ENCODE measurements around the gene ERICH6. TPM values are rescaled to one million over a fixed set of nuclear protein-coding genes. Genes with fewer than 3 reads are reported as not detected.
"Not testable (repeated sequence)": the region's sequence is repeated elsewhere in the genome, so short reads cannot be mapped to it uniquely, and the experiment has no call there.

ERICH6 gene
- total RNA-seq, 1 donor from 2014 or later, result 0.69 TPM

DNA sequence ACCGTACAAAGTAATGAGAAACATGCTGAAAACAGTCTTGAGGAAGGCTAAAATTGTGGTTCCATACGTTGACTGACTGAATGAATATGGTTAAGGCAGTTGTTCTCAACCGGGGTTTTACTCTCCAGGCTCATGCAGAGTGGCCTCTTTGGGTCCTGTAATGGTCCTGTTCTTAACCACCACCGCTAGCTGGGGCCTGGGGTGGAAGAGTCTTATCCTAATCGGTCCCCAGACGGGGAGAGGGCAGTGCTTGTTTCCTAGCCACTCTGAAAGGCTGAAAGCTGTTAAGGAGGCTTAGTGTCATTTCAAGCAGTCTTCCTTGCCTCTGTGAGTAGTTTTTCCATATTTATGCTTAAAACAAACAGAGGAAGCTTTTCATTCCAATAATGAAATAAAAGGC, 68.6 kb downstream of the ERICH6 start:
- Mint-ChIP-seq H3K36me3 (ENCODE audit: unreplicated experiment) (no peaks in the 10 kb centered on the region), H3K9me3 (ENCODE audit: unreplicated experiment) (no peaks in the 10 kb centered on the region), H3K27me3 (ENCODE audit: unreplicated experiment) (no peaks in the 10 kb centered on the region), H3K4me3 (ENCODE audit: unreplicated experiment) (no peak overlapping the region), H3K4me1 (ENCODE audit: low read depth, unreplicated experiment) (no peaks in the 10 kb centered on the region), H3K27ac (ENCODE audit: unreplicated experiment) (no peak overlapping the region)
- DNase-seq, result no peak
- no peak for TF ChIP-seq CTCF (IDR thresholded peaks at IDR 0.05; ENCODE audit: partially characterized antibody, unreplicated experiment)

DNA sequence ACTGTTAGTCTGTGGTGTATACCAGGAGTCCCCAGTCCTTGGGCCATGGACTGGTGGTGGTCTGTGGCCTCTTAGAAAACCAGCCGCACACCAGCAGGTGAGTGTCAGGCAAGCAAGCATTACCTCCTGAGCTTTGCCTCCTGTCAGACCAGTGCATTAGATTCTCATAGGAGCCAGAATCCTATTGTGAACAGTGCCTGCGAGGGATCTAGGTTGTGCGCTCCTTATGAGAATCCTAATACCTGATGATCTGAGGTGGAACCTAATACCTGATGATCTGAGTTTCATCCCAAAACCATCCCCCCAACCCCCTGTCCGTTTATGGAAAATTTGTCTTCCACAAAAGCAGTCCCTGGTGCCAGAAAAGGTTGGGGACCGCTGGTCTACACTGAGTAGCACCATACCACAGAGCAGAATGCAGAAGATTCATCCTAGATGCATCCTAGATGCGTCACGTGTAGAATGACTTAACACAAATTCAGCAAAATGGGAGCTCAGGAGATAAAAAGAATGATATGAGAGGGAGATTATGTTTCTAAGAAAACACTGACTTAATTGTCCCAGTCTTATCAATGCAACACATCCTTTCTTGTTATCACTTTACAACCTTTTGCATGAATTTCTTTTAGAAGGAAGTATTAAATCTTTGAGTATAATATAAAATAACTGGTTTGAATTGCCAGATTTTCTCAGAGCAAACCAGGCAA, 72.1 kb downstream of the ERICH6 start:
- H3K4me3 Mint-ChIP-seq (ENCODE audit: unreplicated experiment), result no peak overlapping the region
- TF ChIP-seq CTCF (IDR thresholded peaks at IDR 0.05; ENCODE audit: partially characterized antibody, unreplicated experiment), result no peak
- no peaks in the 10 kb centered on the region for H3K4me1 Mint-ChIP-seq (ENCODE audit: low read depth, unreplicated experiment)
- no peaks in the 10 kb centered on the region for H3K27me3 Mint-ChIP-seq (ENCODE audit: unreplicated experiment)
- DNase-seq, result no peak
- no peaks in the 10 kb centered on the region for H3K36me3 Mint-ChIP-seq (ENCODE audit: unreplicated experiment)
- no peaks in the 10 kb centered on the region for H3K9me3 Mint-ChIP-seq (ENCODE audit: unreplicated experiment)
- H3K27ac Mint-ChIP-seq (ENCODE audit: unreplicated experiment), result no peak overlapping the region

DNA sequence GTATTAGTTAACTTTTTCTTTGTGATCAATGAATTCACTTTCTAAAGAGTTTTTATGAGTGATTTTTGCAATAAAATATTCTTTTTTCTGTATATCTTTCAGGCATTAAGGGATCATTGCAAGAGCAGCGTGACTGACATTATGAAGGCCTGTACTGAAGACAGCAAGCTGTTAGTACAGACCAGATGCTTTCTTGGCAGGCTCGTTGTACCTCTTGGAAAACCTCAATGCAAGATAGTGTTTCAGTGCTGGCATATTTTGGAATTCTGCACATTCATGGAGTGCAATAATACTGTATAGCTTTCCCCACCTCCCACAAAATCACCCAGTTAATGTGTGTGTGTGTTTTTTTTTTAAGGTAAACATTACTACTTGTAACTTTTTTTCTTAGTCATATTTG, 76.2 kb downstream of the ERICH6 start:
- no peaks in the 10 kb centered on the region for H3K4me1 Mint-ChIP-seq (ENCODE audit: low read depth, unreplicated experiment)

GRCh38 chr3:150626148-150626930, 77.4 kb downstream of the ERICH6 start:
- H3K9me3 Mint-ChIP-seq (ENCODE audit: unreplicated experiment), result no peaks in the 10 kb centered on the region
- no peaks in the 10 kb centered on the region for H3K4me1 Mint-ChIP-seq (ENCODE audit: low read depth, unreplicated experiment)
- H3K4me3 Mint-ChIP-seq (ENCODE audit: unreplicated experiment), result no peak overlapping the region
- DNase-seq, result no peak
- TF ChIP-seq CTCF (IDR thresholded peaks at IDR 0.05; ENCODE audit: partially characterized antibody, unreplicated experiment), result no peak
- H3K36me3 Mint-ChIP-seq (ENCODE audit: unreplicated experiment), result no peaks in the 10 kb centered on the region
- no peak overlapping the region for H3K27ac Mint-ChIP-seq (ENCODE audit: unreplicated experiment)
- no peaks in the 10 kb centered on the region for H3K27me3 Mint-ChIP-seq (ENCODE audit: unreplicated experiment)

More for the DNA sequence above, 76.2 kb downstream of the ERICH6 start:
- TF ChIP-seq CTCF (IDR thresholded peaks at IDR 0.05; ENCODE audit: partially characterized antibody, unreplicated experiment), result no peak
- no peak for DNase-seq
- Mint-ChIP-seq H3K9me3 (ENCODE audit: unreplicated experiment) (no peaks in the 10 kb centered on the region), H3K36me3 (ENCODE audit: unreplicated experiment) (no peaks in the 10 kb centered on the region), H3K27me3 (ENCODE audit: unreplicated experiment) (no peaks in the 10 kb centered on the region), H3K4me3 (ENCODE audit: unreplicated experiment) (no peak overlapping the region), H3K27ac (ENCODE audit: unreplicated experiment) (no peak overlapping the region)

DNA sequence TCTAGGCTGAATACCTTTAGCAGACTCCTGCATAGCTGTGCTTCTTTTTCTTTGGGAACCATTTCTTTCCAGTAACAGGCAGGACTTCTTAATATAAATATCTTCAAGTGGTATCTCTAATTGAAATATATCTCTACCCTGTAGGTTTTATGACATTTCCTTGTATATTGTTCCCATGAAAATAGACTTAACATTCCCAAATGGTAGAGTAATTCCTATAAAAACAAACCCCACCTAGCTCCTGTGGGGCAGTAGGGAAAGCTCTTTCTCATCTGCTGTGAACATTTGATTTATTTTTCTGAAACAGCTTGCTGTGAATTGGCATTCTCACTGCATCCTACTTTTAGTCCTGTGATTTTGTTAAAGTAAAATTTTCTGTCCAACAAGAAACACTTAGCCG, 79.8 kb downstream of the ERICH6 start:
- H3K27me3 Mint-ChIP-seq (ENCODE audit: unreplicated experiment), result no peaks in the 10 kb centered on the region
- H3K27ac Mint-ChIP-seq (ENCODE audit: unreplicated experiment), result no peak overlapping the region
- H3K36me3 Mint-ChIP-seq (ENCODE audit: unreplicated experiment), result no peaks in the 10 kb centered on the region
- no peak for TF ChIP-seq CTCF (IDR thresholded peaks at IDR 0.05; ENCODE audit: partially characterized antibody, unreplicated experiment)
- DNase-seq, result no peak
- no peaks in the 10 kb centered on the region for H3K9me3 Mint-ChIP-seq (ENCODE audit: unreplicated experiment)
- H3K4me3 Mint-ChIP-seq (ENCODE audit: unreplicated experiment), result no peak overlapping the region
- H3K4me1 Mint-ChIP-seq (ENCODE audit: low read depth, unreplicated experiment), result no peaks in the 10 kb centered on the region

- H3K27me3 Mint-ChIP-seq (ENCODE audit: unreplicated experiment); H3K4me3 Mint-ChIP-seq (ENCODE audit: unreplicated experiment); H3K27ac Mint-ChIP-seq (ENCODE audit: unreplicated experiment); H3K36me3 Mint-ChIP-seq (ENCODE audit: unreplicated experiment); DNase-seq; H3K4me1 Mint-ChIP-seq (ENCODE audit: low read depth, unreplicated experiment); H3K9me3 Mint-ChIP-seq (ENCODE audit: unreplicated experiment): not testable (repeated sequence)
Observed at GRCh38 chr3:150622955-150623354, 80.8 kb downstream of the ERICH6 start.
